Neural crest cell (in vitro differentiated cells): ENCODE results near the gene TNFRSF21. TPM values are rescaled to one million over a fixed set of nuclear protein-coding genes. Genes with fewer than 3 reads are reported as not detected.

Experiments used
- DNase-seq: peaks from one replicate; pipeline ENCODE4 v3.0.0; 2021; ENCODE audit warnings: low read depth, mixed read lengths, low spot score
- H3K27ac Mint-ChIP-seq: one replicate; pipeline ENCODE4 v1.8.0; 2021; ENCODE audit warnings: mild to moderate bottlenecking, mixed read lengths; ENCODE audit not compliant: unreplicated experiment
- H3K27me3 Mint-ChIP-seq: 2 replicates; pipeline ENCODE4 v1.8.0; 2021; ENCODE audit warnings: low read depth, mild to moderate bottlenecking, mixed read lengths
- H3K36me3 Mint-ChIP-seq: 2 replicates; pipeline ENCODE4 v1.8.0; 2021; ENCODE audit warnings: low read depth, mild to moderate bottlenecking, mixed read lengths
- H3K4me1 Mint-ChIP-seq: 2 replicates; pipeline ENCODE4 v1.8.0; 2021; ENCODE audit warnings: mixed read lengths
- H3K4me3 Mint-ChIP-seq: one replicate; pipeline ENCODE4 v1.8.0; 2021; ENCODE audit warnings: mild to moderate bottlenecking, mixed read lengths
- H3K9me3 Mint-ChIP-seq: 2 replicates; pipeline ENCODE4 v1.8.0; 2021; ENCODE audit warnings: mixed read lengths
- total RNA-seq: library from RNA; stranded (reverse); gene quantifications from 2 replicates; pipeline ENCODE4 v1.2.1, GENCODE V29; 2021
- TF ChIP-seq, protein P1 (sequence below): fragments of 200-600 bp; sonication (generic); conservative IDR thresholded peaks from 2 replicates; pipeline ENCODE4 v1.5.0; 2021; ENCODE audit warnings: antibody characterized with exemption, mild to moderate bottlenecking

The TNFRSF21 gene
- total RNA-seq, 1 donor from 2014 or later = 19.8 TPM

DNA sequence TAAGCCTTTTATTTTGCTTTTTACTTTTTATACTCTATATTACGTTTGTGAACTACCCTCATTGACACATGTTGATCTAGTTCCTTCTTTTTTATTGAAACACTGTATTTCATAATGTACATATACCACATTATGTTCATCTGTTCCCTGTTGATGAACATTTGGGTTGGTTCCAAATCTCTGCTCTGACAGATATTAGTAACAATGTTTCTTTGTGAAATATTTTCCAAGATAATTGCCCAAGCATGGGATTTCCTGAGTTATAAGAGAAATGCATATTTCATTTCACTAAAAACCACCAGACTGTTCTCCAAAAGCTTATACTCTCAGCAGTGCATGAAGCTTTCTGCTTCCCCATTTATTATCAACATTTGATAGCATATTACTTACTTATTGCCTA, 44.2 kb upstream of the TNFRSF21 start:
- Mint-ChIP-seq H3K9me3 (no peaks in the 10 kb centered on the region), H3K4me1 (no peaks in the 10 kb centered on the region), H3K27ac (no peak overlapping the region), H3K4me3 (no peak overlapping the region), H3K27me3 (no peaks in the 10 kb centered on the region), H3K36me3 (no peaks in the 10 kb centered on the region)
- TF ChIP-seq, protein P1, sequence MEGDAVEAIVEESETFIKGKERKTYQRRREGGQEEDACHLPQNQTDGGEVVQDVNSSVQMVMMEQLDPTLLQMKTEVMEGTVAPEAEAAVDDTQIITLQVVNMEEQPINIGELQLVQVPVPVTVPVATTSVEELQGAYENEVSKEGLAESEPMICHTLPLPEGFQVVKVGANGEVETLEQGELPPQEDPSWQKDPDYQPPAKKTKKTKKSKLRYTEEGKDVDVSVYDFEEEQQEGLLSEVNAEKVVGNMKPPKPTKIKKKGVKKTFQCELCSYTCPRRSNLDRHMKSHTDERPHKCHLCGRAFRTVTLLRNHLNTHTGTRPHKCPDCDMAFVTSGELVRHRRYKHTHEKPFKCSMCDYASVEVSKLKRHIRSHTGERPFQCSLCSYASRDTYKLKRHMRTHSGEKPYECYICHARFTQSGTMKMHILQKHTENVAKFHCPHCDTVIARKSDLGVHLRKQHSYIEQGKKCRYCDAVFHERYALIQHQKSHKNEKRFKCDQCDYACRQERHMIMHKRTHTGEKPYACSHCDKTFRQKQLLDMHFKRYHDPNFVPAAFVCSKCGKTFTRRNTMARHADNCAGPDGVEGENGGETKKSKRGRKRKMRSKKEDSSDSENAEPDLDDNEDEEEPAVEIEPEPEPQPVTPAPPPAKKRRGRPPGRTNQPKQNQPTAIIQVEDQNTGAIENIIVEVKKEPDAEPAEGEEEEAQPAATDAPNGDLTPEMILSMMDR = no peak
- DNase-seq = no peak

- Mint-ChIP-seq H3K27ac (no peak overlapping the region), H3K4me3 (no peak overlapping the region), H3K27me3 (no peaks in the 10 kb centered on the region), H3K9me3 (no peaks in the 10 kb centered on the region), H3K36me3 (no peaks in the 10 kb centered on the region), H3K4me1 (no peaks in the 10 kb centered on the region)
- DNase-seq = no peak
- TF ChIP-seq, protein P1 = no peak
Observed at GRCh38 chr6:47352966-47353365, 43.3 kb upstream of the TNFRSF21 start.

GRCh38 chr6:47352194-47352920, 42.7 kb upstream of the TNFRSF21 start:
- no peaks in the 10 kb centered on the region for H3K36me3 Mint-ChIP-seq
- no peaks in the 10 kb centered on the region for H3K27me3 Mint-ChIP-seq
- H3K27ac Mint-ChIP-seq = no peak overlapping the region
- TF ChIP-seq, protein P1 = peak; percentile 16
- no peak overlapping the region for H3K4me3 Mint-ChIP-seq
- no peaks in the 10 kb centered on the region for H3K4me1 Mint-ChIP-seq
- DNase-seq = no peak
- no peaks in the 10 kb centered on the region for H3K9me3 Mint-ChIP-seq

DNA sequence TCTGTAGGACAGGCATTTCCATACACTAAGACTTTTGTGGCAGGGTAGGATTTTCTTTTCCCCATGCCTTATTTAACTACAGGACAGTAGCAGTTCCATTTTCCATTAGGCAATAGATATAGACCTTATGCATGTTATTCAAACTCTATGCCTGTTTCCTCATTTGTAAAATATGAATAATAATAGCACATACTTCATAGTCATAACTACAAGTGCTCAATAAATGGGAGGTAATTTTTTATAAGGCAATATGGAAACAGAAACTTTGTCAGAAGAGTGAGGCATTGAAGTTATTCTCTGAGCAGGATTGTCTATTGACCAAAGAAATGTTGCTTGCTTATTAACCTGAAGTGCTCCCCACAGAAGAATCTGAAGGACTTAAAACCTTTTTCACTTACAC, 41.9 kb upstream of the TNFRSF21 start:
- Mint-ChIP-seq H3K4me3 (no peak overlapping the region), H3K27ac (no peak overlapping the region), H3K9me3 (no peaks in the 10 kb centered on the region), H3K27me3 (no peaks in the 10 kb centered on the region), H3K4me1 (no peaks in the 10 kb centered on the region), H3K36me3 (no peaks in the 10 kb centered on the region)
- no peak for DNase-seq
- TF ChIP-seq, protein P1 = no peak

DNA sequence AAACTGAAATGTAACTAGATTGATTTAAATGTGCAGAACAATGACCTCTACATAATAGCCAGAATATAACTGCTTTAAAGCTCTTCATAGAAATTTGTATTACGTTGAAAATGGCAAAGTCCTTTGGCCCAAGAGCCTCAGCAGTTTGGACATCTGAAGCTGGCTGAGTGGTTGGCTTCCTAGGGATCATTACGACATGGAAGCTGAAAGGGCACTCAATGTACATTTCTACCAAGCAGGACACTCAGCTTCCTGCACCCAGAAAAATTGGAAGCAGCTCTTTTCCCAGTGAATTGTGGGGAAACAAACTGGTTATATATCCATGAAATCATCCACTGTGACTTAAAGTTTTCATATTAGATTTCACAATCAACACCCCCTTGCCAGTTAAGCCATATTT, 40.2 kb upstream of the TNFRSF21 start:
- Mint-ChIP-seq H3K36me3 (no peaks in the 10 kb centered on the region), H3K4me3 (no peak overlapping the region), H3K27ac (no peak overlapping the region), H3K9me3 (no peaks in the 10 kb centered on the region), H3K4me1 (no peaks in the 10 kb centered on the region), H3K27me3 (no peaks in the 10 kb centered on the region)
- no peak for DNase-seq
- TF ChIP-seq, protein P1 = no peak
